ENCODE data around the gene LILRB3.
"Not testable (repeated sequence)": the region's sequence is repeated elsewhere in the genome, so short reads cannot be mapped to it uniquely, and the experiment has no call there.

The LILRB3 gene

DNA sequence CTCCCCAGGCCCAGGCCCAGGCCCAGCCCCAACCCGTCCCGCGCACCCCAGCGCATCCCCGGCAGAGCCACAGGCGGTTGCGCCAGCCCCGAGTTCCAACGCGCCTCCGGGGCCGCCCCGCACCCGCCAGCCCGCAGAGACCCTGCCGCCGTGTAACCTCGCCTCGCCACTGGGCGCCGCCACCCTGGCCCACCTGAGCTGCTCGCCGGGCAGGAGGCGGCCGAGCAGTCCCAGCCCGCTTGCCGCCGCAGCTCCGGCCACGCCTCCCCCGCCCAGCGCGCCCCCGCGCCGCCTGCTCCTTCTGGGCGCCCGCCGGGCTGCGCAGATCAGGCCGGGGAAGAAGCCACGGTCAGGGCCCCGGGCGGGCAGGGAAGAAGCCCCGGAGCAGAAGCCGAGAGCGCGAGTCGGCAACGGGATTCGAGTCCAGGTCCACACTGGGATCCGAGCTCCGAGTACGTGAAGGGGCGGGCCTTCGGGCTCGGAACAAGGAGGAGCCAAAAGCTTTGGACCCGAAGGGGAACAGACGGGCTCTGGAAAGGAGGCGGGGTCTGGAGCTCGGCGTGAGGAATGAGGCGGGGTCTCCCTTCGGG lies 33.6 kb downstream of the LILRB3 start, which contains the start of gene MBOAT7:
Gene MBOAT7 (minus strand): TSS at position 436 of the 590 bp plus-strand sequence. CDS start 1,072 bp downstream, outside the sequence.
- no peak for DNase-seq

DNA sequence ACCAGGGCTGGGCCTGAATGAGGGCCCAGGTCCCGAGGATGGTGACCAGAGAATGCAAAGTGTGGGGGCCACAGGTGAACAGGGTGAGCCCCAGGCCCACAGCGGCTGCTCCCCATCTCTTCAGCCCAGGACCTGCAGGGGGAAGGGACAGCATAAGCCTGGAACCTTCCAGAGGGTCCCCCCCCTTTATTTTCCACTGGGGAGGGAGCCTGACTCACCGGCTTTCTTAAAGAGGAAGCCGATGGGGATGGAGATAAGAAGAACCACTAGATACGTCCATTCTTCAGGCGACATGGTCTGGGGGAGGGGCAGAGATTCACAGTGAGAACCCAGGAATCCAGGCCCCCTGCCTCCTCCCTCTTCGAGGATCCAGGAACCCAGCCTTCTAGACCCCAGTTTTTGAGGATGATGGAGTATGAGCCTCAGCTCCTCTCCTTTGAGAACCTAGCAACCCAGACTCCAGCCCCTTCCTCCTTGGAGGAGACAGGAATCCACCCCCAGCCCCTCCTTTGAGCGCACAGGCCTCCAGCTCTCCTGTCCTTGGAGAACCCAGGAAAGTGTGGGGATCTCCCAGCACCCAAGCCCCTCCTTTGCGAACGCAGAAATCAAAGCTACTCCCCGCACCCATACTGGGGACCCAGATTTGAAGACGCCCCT lies 34.5 kb downstream of the LILRB3 start:
- DNase-seq, result no peak

DNA sequence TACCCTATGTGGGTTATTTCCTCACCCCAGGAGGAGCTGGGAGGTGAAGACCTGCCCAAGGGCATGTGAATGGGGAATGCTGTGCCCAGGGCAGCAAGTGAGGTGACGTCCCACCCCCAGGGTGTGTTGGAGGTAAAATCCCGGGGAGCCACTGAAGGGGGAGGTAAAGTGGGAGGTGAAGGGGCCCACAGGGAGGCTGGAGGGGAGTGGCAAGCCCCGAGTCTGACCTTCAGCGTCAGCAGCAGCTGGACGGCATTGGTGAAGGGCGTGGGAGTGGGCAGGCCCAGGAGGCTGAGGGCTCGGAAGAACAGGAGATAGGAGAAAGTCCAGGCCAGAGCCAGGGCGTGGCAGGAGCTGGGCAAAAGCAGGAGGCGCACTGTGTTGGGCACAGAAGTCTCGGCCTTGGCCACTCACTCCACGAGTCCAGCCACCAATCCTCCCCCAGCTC lies 35.8 kb downstream of the LILRB3 start:
- no peak for DNase-seq

DNA sequence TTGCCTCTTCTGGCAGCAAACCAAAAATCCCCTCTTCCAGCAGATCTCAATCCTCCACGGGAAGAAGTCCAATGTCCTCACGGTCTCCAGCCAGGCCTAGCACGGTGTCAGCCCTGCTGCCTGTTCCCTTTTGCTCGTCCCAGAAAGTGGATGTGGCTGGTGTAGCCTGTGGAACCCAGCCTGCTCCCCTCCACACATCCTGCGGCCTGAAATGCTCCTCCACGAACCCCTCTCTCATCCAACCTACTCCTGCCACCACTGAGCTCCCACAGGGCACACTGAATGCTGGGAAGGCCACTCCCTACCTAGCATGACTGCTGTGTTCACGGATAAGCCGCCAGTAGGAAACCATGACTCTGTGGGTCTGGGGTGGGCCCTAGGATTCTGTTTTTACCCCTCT lies 36.5 kb downstream of the LILRB3 start:
- no peak for DNase-seq

DNA sequence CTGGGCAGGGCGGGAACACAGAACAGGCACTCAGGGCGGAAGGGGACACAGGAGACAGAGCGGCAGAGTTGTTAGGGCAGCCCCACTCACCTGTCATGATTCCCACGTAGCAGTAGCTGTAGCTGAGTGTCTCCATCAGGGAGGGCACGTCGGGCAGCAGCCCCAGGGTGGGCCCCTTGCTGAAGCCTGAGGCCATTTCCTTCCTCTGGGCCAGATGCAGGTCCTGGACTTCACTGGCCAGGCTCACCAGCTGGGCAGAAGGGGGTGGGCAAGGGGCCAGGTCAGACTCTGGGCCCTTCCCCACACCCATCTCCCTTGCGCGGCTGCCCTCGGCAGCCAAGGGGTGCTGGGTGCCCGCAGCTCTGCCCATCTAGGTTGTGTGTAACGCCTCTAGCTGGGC lies 39.4 kb downstream of the LILRB3 start:
- DNase-seq, result no peak

DNA sequence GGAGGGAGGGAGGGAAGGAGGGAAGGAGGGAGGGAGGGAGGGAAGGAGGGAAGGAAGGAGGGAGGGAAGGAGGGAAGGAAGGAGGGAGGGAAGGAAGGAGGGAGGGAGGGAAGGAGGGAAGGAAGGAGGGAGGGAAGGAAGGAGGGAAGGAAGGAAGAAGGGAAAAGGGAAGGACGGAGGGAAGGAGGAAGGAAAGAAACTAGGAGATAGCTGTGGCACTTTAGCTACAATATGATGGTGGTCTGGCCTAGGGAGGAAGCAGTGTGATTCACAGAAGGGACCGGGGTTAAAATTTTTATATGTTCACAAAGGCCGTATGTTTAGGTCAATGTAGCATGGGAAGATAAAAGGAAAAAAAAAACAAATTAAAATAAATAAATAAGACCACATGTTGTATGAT lies 40.9 kb downstream of the LILRB3 start:
- not testable (repeated sequence) for DNase-seq

DNA sequence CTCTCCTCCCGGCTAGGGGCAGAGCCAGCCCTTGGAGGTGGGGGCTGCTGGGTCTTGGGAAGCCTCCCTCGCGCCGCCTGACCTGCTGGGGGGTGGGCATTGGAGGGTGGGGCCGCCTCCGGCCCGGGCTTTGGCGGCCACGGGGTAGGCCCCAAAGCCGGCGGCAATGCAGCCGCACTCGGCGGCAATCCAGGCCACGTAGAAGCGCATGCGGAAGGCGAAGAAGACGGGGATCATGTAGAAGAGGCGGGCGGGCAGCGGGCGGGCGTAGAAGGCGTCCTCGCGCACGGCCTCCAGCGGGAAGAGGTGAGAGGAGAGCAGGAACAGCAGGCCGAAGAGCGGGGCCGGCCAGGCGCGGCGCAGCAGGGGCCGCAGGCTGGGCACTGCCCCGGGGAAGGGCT lies 42.1 kb downstream of the LILRB3 start:
- no peak for DNase-seq

DNA sequence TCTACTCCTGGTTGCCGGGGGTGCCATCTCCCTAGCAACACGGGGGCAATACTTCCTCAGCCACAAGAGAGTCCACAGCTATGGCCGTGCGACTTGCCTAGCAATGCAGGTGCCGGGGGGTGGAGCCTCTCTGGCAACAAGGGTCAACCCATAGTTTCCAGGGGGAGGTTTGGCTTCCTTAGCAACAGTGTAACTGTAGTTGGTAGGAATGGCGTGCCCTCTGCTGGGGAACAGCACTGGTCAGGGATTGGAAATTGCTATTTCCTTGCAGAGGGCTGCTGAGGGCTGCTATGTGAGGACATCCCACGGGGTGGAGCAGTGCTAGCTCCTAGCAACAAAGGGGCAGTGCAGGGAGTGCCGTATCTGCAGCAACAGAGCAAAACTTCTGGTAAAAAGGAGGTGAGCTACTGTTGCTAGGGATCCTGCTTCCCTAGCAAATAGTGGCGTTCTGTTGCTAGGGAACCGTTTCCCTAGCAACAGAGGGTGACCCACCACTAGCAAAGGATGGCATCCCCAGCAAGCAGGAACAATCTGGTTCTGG lies 42.8 kb downstream of the LILRB3 start:
- peak; percentile 52 for DNase-seq

DNA sequence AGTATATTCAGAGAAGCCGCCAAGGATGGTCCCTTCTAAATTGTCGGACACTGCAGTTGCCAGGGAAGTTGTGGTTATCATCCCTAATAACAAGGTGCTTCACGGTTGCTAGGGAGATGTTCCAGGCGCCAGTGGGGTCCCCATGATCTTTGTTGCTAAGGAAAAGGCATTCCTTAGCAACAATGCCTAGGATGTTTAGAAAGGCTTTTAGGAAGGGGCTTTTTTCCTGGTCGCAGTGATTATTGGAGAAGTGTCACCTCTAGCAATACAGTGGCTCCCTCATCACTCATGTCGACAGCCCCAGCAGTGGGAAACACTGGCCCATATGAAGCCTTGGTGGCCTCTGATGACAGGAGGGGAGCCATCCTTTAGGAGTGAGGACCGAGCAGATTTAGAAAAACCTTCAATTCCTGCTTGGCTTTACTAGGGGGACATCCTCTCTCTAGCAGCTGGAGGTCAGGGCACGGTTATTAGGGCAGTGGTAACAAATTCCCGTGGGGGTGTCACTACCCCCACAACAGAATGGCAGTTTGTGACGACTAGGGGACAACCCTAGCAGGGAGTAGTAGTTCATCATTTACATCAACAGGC lies 43.5 kb downstream of the LILRB3 start:
- DNase-seq, result no peak

DNA sequence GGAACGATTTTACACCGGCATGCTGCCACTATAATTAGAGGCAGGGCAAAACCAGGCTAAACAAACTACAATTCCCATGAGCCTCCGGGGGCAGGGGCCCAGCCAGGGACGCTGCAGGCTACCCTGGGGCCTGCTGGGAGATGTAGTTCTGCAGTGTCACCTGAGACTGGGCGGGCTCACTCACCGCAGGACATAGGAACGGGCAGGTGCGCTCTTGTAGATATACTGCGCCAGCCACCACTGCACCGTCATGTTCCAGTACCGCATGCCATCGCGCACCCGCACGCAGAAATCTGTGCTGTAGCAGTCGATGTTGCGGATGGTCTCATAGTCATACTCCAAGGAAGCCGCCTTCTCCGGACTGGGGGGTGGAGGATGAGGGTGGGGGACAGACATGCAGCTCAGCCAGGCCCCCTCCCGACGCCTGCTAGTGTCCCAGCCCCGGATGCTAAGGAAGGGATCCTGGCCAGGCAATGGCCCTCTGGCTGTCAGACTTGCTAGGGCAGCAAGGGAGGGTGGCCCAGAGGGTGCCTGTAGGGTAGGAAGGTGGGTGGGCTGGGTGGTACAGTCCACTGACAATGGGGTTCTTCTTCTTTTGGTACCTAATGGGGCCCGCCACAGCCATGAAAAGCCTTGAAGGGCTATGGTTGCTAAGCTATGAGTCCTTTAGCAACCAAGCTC lies 44.1 kb downstream of the LILRB3 start:
- DNase-seq, result no peak

DNA sequence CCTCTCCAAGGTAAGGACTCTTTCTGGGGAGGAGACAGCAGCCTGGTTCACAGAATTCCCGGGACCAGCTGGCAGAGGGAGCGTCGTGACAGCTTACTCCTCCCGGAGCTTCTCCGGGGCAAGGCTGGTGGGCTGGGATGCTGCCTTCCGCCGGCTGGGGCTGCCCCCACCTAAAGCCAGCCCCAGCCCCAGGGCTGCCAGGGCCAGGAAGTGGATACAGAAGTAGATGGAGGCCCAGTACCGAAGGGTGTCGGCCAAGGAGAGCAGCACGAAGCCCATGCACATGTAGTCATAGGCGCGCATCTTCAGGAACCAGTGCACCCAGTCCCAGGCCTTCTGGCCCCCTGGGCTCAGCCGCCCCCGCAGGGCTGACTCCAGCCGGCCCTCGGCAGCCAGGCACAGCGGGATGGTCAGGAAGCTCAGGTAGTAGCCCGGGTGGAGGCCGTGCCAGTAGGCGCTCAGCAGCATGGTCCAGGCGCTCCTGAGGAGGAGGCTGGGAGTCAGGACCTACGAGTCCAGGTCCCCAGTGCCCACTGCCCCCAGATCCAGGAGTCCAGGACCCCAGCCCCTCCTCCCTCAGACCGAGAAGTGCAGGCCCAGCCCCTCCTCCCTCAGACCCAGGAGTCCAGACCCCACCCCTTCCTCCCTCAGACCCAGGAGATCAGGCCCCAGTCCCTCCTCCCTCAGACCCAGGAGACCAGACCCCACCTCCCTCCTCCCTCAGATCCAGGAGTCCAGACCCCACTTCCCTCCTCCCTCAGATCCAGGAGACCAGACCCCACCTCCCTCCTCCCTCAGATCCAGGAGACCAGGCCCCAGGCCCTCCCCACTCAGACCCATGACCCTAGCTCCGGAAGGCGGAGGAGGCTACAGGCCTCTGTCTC lies 48.6 kb downstream of the LILRB3 start:
- no peak for DNase-seq

DNA sequence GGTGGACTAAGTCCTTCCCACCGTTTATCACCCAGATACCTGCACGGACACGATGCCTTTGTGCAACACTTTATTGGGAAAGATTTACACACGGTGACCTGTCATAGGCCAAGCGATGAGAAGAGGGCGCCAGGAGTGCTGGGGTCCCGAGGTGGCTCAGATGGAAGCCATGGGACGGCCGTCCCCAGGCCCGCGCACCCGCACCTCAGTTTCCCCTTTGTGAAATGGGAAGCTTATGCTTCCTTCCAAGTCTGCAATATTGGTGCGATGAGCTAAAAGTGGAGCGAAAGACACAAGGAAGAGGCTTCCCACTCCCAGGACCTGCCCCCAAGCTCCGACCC lies 49.5 kb downstream of the LILRB3 start:
- DNase-seq, result no peak

DNA sequence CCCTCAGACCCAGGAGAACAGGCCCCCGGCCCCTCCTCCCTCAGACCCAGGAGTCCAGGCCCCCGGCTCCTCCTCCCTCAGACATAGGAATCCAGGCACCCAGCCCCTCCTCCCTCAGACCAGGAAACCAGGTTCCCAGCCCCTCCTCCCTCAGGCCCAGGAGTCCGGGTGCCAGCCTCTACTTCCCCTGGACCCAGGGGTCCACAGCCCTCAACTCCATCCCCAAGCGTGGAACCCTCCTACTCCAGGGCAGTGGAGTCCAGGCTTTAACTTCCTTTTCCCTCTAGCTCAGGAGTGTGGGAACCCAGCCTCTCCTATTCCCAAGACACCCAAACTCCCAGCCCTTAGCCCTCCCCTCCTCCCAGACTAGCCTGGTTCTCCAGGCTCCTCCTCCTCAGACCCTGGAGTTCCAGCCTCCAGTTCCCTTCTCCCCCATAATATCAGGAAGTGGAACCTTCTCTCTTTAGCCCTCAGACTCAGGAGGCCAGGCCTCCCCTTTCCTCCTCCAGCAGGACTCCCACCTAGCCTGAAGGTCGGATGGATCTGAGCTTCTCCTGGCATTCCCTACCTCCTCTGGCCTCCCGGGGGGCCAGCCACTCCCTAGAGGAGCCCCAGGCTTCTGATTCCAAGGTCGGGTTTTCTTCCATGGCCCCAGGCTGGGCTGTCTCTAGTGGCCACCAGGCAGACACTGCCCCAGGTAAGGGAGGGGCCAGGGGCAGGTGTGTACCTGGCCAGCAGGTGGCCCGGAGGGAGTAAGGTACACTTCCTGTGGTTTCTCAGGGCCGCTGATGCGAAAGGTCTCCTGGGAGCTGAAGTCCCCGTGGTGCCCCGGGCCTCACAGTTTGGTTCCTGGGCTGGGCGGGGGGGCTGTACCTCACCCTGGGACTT lies 50.1 kb downstream of the LILRB3 start, which contains the start of gene TMC4:
Gene TMC4 (minus strand): TSS at position 690 of the 888 bp plus-strand sequence. CDS start 43 bp downstream, at position 647.
- no peak for DNase-seq

DNA sequence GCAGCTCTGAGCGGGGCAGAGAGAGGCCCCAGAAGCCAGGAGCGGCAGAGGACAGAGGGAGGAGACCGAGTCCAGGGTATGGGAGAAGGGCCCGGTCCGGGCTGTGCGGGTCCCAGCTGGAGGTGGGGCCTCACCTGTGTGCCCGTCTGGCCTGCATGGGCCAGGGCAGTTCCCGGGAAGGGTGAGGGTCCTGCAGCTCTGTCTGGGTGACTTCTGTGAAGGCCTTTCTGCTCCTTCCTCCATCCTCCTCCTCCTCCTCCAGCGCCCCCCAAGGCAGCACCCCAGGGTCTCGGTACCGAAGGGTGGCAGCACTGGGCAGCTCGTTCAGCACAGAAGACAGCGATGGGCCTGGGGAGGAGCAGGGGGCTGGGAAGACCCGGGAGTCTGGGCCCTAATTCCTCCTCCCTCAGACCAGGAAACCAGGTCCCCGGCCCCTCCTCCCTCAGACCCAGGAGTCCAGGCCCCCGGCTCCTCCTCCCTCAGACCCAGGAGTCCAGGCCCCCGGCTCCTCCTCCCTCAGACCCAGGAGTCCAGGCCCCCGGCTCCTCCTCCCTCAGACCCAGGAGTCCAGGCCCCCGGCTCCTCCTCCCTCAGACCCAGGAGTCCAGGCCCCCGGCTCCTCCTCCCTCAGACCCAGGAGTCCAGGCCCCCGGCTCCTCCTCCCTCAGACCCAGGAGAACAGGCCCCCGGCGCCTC lies 50.9 kb downstream of the LILRB3 start:
- DNase-seq, result not testable (repeated sequence)

DNA sequence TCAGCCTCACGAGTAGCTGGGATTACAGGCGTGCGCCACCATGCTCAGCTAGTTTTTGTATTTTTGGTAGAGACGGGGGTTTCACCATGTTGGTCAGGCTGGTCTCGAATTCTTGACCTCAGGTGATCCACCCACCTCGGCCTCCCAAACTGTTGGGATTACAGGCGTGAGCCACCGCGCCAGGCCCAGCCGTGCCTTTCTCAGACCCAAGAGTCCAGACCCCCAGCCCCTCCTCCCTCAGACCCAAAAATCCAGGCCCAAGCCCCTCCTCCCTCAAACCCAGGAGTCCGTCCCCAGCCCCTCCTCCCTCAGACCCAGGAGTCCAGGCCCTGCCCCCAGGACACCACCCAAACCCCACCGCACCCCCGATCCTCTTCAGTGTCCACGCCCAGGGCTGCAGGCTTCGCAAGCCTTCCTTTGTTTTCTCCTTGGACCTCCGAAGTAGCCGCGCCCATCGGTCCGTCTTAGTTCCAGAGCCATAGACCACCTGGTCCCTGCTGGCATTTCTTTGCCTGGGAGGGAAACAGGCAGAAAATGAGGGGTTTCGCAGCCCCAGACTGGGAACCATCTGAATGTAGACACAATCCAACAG lies 53.6 kb downstream of the LILRB3 start:
- no peak for DNase-seq

DNA sequence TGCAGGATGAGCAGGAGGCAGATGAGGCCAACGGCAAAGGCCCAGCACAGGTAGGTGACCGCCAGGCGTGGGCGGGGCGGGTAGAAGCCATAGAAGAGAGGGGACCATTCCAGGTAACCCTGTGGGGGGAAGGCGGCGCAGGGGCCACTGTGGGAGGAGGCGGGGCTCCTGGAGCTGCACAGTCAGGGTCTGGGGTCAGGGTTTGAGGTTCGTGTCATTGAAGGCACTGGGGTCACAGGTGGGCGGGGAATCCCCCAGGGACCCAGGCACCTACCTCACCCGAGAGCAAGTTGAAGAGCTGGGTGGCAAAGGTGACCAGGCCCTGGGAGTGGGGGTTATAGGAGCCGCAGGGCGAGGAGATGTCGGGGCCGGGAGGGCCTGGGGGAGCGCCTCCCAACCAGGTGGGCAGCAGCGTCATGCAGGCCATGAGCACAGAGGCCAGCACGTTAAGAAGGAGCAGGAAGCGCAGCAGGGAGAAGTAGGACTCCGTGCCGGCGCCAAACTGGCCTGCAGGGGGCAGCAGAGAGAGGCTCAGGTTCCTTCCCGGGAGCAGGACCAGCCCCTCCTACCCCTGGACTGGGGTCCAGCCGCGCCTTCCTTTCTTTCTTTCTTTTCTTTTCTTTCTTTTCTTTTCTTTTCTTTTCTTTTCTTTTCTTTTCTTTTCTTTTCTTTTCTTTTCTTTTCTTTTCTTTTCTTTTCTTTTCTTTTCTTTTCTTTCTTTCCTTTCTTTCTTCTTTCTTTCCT lies 54.5 kb downstream of the LILRB3 start:
- DNase-seq, result no peak

All from NCI-H1417 treated with DMSO at 0.1 percent for 48 hours (cell line).